KOPT-K1 (cell line): ENCODE measurements around the gene FKBP14.

Source experiments
- H3K27ac ChIP-seq: fragments of 200-600 bp; sonication (generic); 2 replicates; pipeline ENCODE4 v1.5.1; 2016; ENCODE audit warnings: antibody characterized with exemption, mild to moderate bottlenecking, low read depth, low read length; ENCODE audit not compliant: poor library complexity, severe bottlenecking
- H3K36me3 ChIP-seq: fragments of 200-600 bp; sonication (generic); 2 replicates; pipeline ENCODE4 v1.5.1; 2017; ENCODE audit warnings: antibody characterized with exemption, mild to moderate bottlenecking, low read length, moderate library complexity; ENCODE audit not compliant: insufficient read depth
- H3K9me3 ChIP-seq: fragments of 200-600 bp; sonication (generic); 2 replicates; pipeline ENCODE4 v1.5.1; 2017; ENCODE audit warnings: antibody characterized with exemption, low read length, mild to moderate bottlenecking; ENCODE audit not compliant: insufficient read depth, poor library complexity, severe bottlenecking

The FKBP14 gene

GRCh38 chr7:30022991-30023390 lies 3.5 kb downstream of the FKBP14 start:
- Histone ChIP-seq H3K36me3 (peaks cover 5% of the 10 kb centered on the region; the same call in 1 of the 2 replicates), H3K27ac (no peak overlapping the region), H3K9me3 (no peaks in the 10 kb centered on the region)

GRCh38 chr7:30020535-30020934 lies 6.0 kb downstream of the FKBP14 start:
- Histone ChIP-seq H3K9me3 (no peaks in the 10 kb centered on the region), H3K27ac (no peak overlapping the region), H3K36me3 (peaks cover 5% of the 10 kb centered on the region; the same call in 1 of the 2 replicates)

GRCh38 chr7:30019960-30020359 lies 6.5 kb downstream of the FKBP14 start:
- Histone ChIP-seq H3K9me3 (no peaks in the 10 kb centered on the region), H3K27ac (no peak overlapping the region), H3K36me3 (peaks cover 5% of the 10 kb centered on the region; the same call in 1 of the 2 replicates)

- Histone ChIP-seq H3K27ac (no peak overlapping the region), H3K36me3 (peaks cover 7% of the 10 kb centered on the region; the same call in 1 of the 2 replicates), H3K9me3 (no peaks in the 10 kb centered on the region)
Observed at GRCh38 chr7:30019387-30019786, 7.1 kb downstream of the FKBP14 start.

GRCh38 chr7:30018451-30018850 lies 8.1 kb downstream of the FKBP14 start:
- no peaks in the 10 kb centered on the region for H3K9me3 ChIP-seq
- H3K36me3 ChIP-seq = peaks cover 16% of the 10 kb centered on the region
- H3K27ac ChIP-seq = no peak overlapping the region

- H3K9me3 ChIP-seq = no peaks in the 10 kb centered on the region
- H3K36me3 ChIP-seq = peaks cover 15% of the 10 kb centered on the region
- no peak overlapping the region for H3K27ac ChIP-seq
Observed at GRCh38 chr7:30012757-30013156, 13.7 kb downstream of the FKBP14 start.

- Histone ChIP-seq H3K36me3 (peaks cover 15% of the 10 kb centered on the region), H3K9me3 (no peaks in the 10 kb centered on the region), H3K27ac (no peak overlapping the region)
Observed at GRCh38 chr7:30010021-30010420, 16.5 kb downstream of the FKBP14 start.

GRCh38 chr7:30005464-30005863 lies 21.0 kb downstream of the FKBP14 start:
- H3K36me3 ChIP-seq = no peaks in the 10 kb centered on the region
- no peaks in the 10 kb centered on the region for H3K9me3 ChIP-seq
- no peak overlapping the region for H3K27ac ChIP-seq

GRCh38 chr7:30003098-30003497 lies 23.4 kb downstream of the FKBP14 start:
- Histone ChIP-seq H3K27ac (no peak overlapping the region), H3K36me3 (no peaks in the 10 kb centered on the region), H3K9me3 (no peaks in the 10 kb centered on the region)

GRCh38 chr7:30001998-30002397 lies 24.5 kb downstream of the FKBP14 start:
- no peaks in the 10 kb centered on the region for H3K36me3 ChIP-seq
- H3K9me3 ChIP-seq = peaks cover 2% of the 10 kb centered on the region
- H3K27ac ChIP-seq = no peak overlapping the region

- H3K36me3 ChIP-seq = no peaks in the 10 kb centered on the region
- no peak overlapping the region for H3K27ac ChIP-seq
- peaks cover 23% of the 10 kb centered on the region for H3K9me3 ChIP-seq
Observed at GRCh38 chr7:29998489-29998888, 28.0 kb downstream of the FKBP14 start.

- peaks cover 42% of the 10 kb centered on the region for H3K9me3 ChIP-seq
- no peak overlapping the region for H3K27ac ChIP-seq
- no peaks in the 10 kb centered on the region for H3K36me3 ChIP-seq
Observed at GRCh38 chr7:29996321-29996720, 30.2 kb downstream of the FKBP14 start.

GRCh38 chr7:29995652-29996051 lies 30.9 kb downstream of the FKBP14 start:
- H3K27ac ChIP-seq = no peak overlapping the region
- H3K36me3 ChIP-seq = no peaks in the 10 kb centered on the region
- H3K9me3 ChIP-seq = peaks cover 48% of the 10 kb centered on the region

GRCh38 chr7:29993140-29993539 lies 33.4 kb downstream of the FKBP14 start:
- Histone ChIP-seq H3K36me3 (no peaks in the 10 kb centered on the region), H3K9me3 (peaks cover 60% of the 10 kb centered on the region), H3K27ac (no peak overlapping the region)

GRCh38 chr7:29991937-29992336 lies 34.6 kb downstream of the FKBP14 start:
- no peaks in the 10 kb centered on the region for H3K36me3 ChIP-seq
- no peak overlapping the region for H3K27ac ChIP-seq
- H3K9me3 ChIP-seq = peaks cover 57% of the 10 kb centered on the region

GRCh38 chr7:29990931-29991330 lies 35.6 kb downstream of the FKBP14 start:
- peaks cover 50% of the 10 kb centered on the region for H3K9me3 ChIP-seq
- no peak overlapping the region for H3K27ac ChIP-seq
- H3K36me3 ChIP-seq = no peaks in the 10 kb centered on the region
